ENCODE data around the gene NARF. TPM values are rescaled to one million over a fixed set of nuclear protein-coding genes. Genes with fewer than 3 reads are reported as not detected.

The NARF gene
- total and polyA plus RNA-seq, 2 of the 8 experiments (the other 6 are each of a cell fraction or from before 2014, with no cell fraction given) = 97.4 to 131 TPM

GRCh38 chr17:82489851-82490511, 31.4 kb downstream of the NARF start (continued):
- TF ChIP-seq JUND (IDR thresholded peaks at IDR 0.05; ENCODE audit: low read length) = no peak
- TF ChIP-seq ATF2 (IDR thresholded peaks at IDR 0.05; ENCODE audit: low read length) = no peak
- no peak for TF ChIP-seq RNF2 (IDR thresholded peaks at IDR 0.05; ENCODE audit: borderline replicate concordance, low read depth, low read length, missing control alignments, poor library complexity, severe bottlenecking)
- TF ChIP-seq POLR2AphosphoS5 (IDR thresholded peaks at IDR 0.05; ENCODE audit: low read depth, low read length) = no peak
